A673 (cell line): ENCODE measurements around the gene KIF4A. TPM values are rescaled to one million over a fixed set of nuclear protein-coding genes. Genes with fewer than 3 reads are reported as not detected.

Experiments used
- BruUV-seq: library from RNA; stranded (reverse); fragments of 400-500 nt; replicated peaks from 2 replicates; lab custom pipeline; 2021; lab: Mats Ljungman, UMichigan
- CTCF ChIA-PET: fragments of 300-600 bp; sonication (Branson Sonifier 250); formaldehyde crosslinking; loops from one replicate; lab custom pipeline; 2022; ENCODE audit warnings: antibody characterized with exemption; lab: Charles Lee
- POLR2A ChIA-PET: fragments of 300-600 bp; sonication (Branson Sonifier 250); formaldehyde crosslinking; loops from one replicate; lab custom pipeline; 2022; ENCODE audit warnings: antibody characterized with exemption; ENCODE audit not compliant: low non-redundant PET; lab: Charles Lee
- DNase-seq: peaks from one replicate; pipeline ENCODE4 v3.0.0-alpha.2; 2015; ENCODE audit warnings: low spot score
- H3K27ac ChIP-seq: fragments of 200-600 bp; sonication (generic); 2 replicates; pipeline ENCODE4 v1.5.1; 2016; ENCODE audit warnings: mixed run types, low read depth, mild to moderate bottlenecking, mixed read lengths, antibody characterized with exemption, low read length; ENCODE audit not compliant: poor library complexity, severe bottlenecking
- H3K27me3 ChIP-seq: fragments of 200-600 bp; sonication (generic); replicated peaks from 2 replicates; pipeline ENCODE4 v1.6.1; 2017; ENCODE audit warnings: mixed run types, low read depth, mild to moderate bottlenecking, mixed read lengths, antibody characterized with exemption, low read length; ENCODE audit not compliant: insufficient read depth, poor library complexity
- H3K36me3 ChIP-seq: fragments of 200-600 bp; sonication (generic); 2 replicates; pipeline ENCODE4 v1.6.1; 2016; ENCODE audit warnings: mixed run types, mild to moderate bottlenecking, mixed read lengths, antibody characterized with exemption, low read length; ENCODE audit not compliant: insufficient read depth, poor library complexity, severe bottlenecking
- H3K4me1 ChIP-seq: fragments of 200-600 bp; sonication (generic); 2 replicates; pipeline ENCODE4 v1.6.1; 2017; ENCODE audit warnings: mixed run types, mild to moderate bottlenecking, mixed read lengths, antibody characterized with exemption, low read length; ENCODE audit not compliant: insufficient read depth, poor library complexity, severe bottlenecking
- H3K4me3 ChIP-seq: fragments of 200-600 bp; sonication (generic); 2 replicates; pipeline ENCODE4 v1.5.1; 2016; ENCODE audit warnings: low read depth, mixed run types, mild to moderate bottlenecking, mixed read lengths, low read length; ENCODE audit not compliant: poor library complexity, severe bottlenecking
- H3K9me3 ChIP-seq: fragments of 200-600 bp; sonication (generic); 2 replicates; pipeline ENCODE4 v1.6.1; 2016; ENCODE audit warnings: mixed run types, low read depth, mild to moderate bottlenecking, mixed read lengths, antibody characterized with exemption, low read length; ENCODE audit not compliant: poor library complexity, severe bottlenecking
- CTCF ChIP-seq: fragments of 300-800, 200-600 bp; sonication (generic); conservative IDR thresholded peaks from 2 replicates; pipeline ENCODE4 v1.5.1; 2017; ENCODE audit warnings: low read depth, mild to moderate bottlenecking, antibody characterized with exemption, low read length, moderate library complexity, mixed read lengths
- EZH2 ChIP-seq: fragments of 200-600 bp; sonication (generic); IDR thresholded peaks from 2 replicates; pipeline ENCODE4 v1.6.1; 2017; ENCODE audit warnings: borderline replicate concordance, low read depth, mild to moderate bottlenecking, mixed read lengths, antibody characterized with exemption, low read length; ENCODE audit not compliant: poor library complexity, severe bottlenecking
- intact Hi-C: fragments of 100-400 bp; cut with micrococcal nuclease; formaldehyde crosslinking; loops from one replicate; pipeline ENCODE4 v1.10.0; 2022; ENCODE audit not compliant: unreplicated experiment
- total RNA-seq: library from RNA; stranded (reverse); gene quantifications from 2 replicates; pipeline ENCODE4 v1.2.3, GENCODE V29; 2021

The KIF4A gene
- total RNA-seq, 1 experiment from 2014 or later: 76.7 TPM

GRCh38 chrX:70332600-70332999, 42.7 kb downstream of the KIF4A start:
- Histone ChIP-seq H3K4me3 (no peak overlapping the region), H3K9me3 (no peaks in the 10 kb centered on the region), H3K36me3 (peaks cover 42% of the 10 kb centered on the region), H3K27ac (no peak overlapping the region), H3K4me1 (no peaks in the 10 kb centered on the region), H3K27me3 (no peaks in the 10 kb centered on the region)
- intact Hi-C loops: no loop called here
- CTCF ChIA-PET: no interaction called here
- TF ChIP-seq CTCF: 0 out of 2 replicates have a peak, but pooled peaks have one; percentile 22
- TF ChIP-seq EZH2: no peak
- BruUV-seq: no TSS peak
- peak; percentile 4 for DNase-seq
- POLR2A ChIA-PET: no interaction called here

- Histone ChIP-seq H3K27ac (no peak overlapping the region), H3K27me3 (no peaks in the 10 kb centered on the region), H3K4me1 (no peaks in the 10 kb centered on the region), H3K9me3 (no peaks in the 10 kb centered on the region), H3K36me3 (peaks cover 21% of the 10 kb centered on the region), H3K4me3 (no peak overlapping the region)
- POLR2A ChIA-PET: no interaction called here
- BruUV-seq: no TSS peak
- DNase-seq: no peak
- CTCF ChIA-PET: no interaction called here
- TF ChIP-seq CTCF (no peak), EZH2 (no peak)
- intact Hi-C loops: no loop called here
Measured at GRCh38 chrX:70336767-70337166, 46.9 kb downstream of the KIF4A start.

DNA sequence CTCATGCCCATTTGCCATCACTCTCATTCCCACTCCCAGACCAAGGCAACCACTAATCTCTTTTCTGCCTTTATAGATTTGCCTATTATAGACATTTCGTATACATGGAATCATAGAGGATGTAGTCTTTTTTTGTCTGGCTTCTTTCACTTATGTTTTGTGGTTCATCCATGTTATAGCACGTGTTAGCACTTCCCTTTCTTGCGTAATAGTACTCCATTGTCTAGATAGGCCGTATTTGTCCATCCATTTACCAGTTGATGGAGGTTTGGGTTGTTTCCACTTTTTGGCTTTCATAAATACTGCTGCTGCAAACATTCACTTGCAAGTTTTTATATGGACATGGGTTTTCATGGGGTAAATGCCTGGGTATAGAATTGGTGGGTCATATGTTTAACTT, 48.4 kb downstream of the KIF4A start:
- ChIA-PET POLR2A (no interaction called here), CTCF (no interaction called here)
- no TSS peak for BruUV-seq
- Histone ChIP-seq H3K36me3 (peaks cover 36% of the 10 kb centered on the region), H3K4me1 (no peaks in the 10 kb centered on the region), H3K4me3 (no peak overlapping the region), H3K27ac (no peak overlapping the region), H3K27me3 (no peaks in the 10 kb centered on the region), H3K9me3 (no peaks in the 10 kb centered on the region)
- intact Hi-C loops: no loop called here
- TF ChIP-seq CTCF: no peak
- no peak for TF ChIP-seq EZH2
- no peak for DNase-seq
